ENCODE data around the gene MBOAT1.
"Not testable (repeated sequence)": the region's sequence is repeated elsewhere in the genome, so short reads cannot be mapped to it uniquely, and the experiment has no call there.

The MBOAT1 gene

DNA sequence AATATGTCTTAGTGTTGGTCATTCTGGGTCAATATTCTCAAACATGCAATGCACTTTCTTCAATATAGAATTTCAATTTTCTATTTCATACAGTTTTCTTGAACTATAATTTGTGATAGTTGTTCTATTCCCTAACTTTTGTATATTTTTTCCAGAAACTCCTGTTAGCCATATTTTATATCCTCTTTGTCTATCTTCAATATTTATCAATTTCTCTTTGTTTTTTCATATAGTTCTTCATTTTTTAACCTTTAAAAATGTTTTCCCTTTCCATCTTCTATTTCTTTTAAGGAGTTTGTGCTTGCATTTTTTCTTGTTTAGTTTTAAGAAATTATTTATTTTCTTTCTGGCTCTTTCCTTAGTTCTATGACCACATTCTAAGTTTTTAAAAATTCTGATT is 42.0 kb upstream of the MBOAT1 start:
- Histone ChIP-seq H3K9me3 (ENCODE audit: severe bottlenecking) (no peaks in the 10 kb centered on the region), H3K27me3 (ENCODE audit: insufficient read depth, low read depth, severe bottlenecking) (no peaks in the 10 kb centered on the region), H3K27ac (no peak overlapping the region), H3K36me3 (no peaks in the 10 kb centered on the region), H3K4me3 (ENCODE audit: low read depth, low read length) (no peak overlapping the region)
- DNase-seq = no peak
- TF ChIP-seq, protein P1, sequence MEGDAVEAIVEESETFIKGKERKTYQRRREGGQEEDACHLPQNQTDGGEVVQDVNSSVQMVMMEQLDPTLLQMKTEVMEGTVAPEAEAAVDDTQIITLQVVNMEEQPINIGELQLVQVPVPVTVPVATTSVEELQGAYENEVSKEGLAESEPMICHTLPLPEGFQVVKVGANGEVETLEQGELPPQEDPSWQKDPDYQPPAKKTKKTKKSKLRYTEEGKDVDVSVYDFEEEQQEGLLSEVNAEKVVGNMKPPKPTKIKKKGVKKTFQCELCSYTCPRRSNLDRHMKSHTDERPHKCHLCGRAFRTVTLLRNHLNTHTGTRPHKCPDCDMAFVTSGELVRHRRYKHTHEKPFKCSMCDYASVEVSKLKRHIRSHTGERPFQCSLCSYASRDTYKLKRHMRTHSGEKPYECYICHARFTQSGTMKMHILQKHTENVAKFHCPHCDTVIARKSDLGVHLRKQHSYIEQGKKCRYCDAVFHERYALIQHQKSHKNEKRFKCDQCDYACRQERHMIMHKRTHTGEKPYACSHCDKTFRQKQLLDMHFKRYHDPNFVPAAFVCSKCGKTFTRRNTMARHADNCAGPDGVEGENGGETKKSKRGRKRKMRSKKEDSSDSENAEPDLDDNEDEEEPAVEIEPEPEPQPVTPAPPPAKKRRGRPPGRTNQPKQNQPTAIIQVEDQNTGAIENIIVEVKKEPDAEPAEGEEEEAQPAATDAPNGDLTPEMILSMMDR (IDR thresholded peaks at IDR 0.05; ENCODE audit: low read depth, low read length) = no peak

DNA sequence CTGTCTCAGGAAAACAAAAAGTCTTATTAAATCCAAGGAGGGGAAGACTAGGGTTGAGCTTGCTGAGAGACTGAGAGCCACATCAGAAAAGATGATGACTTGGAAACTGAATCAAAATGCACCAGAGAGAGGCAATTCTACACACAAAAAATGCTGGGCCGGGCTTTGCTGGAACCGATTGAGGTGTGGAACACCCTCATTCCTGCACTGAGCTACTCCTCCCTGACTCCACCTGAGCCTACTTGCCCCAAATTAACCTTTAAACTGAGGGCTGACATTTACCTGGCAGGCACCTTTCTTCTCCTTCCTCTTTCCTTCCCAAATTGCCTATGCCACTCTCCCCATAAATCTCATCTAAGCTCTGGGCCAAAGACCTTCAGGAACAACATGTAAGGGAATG is 40.8 kb upstream of the MBOAT1 start:
- H3K36me3 ChIP-seq = no peaks in the 10 kb centered on the region
- no peak overlapping the region for H3K4me3 ChIP-seq (ENCODE audit: low read depth, low read length)
- TF ChIP-seq, protein P1 (IDR thresholded peaks at IDR 0.05; ENCODE audit: low read depth, low read length) = no peak
- H3K27ac ChIP-seq = no peak overlapping the region
- no peaks in the 10 kb centered on the region for H3K9me3 ChIP-seq (ENCODE audit: severe bottlenecking)
- no peaks in the 10 kb centered on the region for H3K27me3 ChIP-seq (ENCODE audit: insufficient read depth, low read depth, severe bottlenecking)
- no peak for DNase-seq

DNA sequence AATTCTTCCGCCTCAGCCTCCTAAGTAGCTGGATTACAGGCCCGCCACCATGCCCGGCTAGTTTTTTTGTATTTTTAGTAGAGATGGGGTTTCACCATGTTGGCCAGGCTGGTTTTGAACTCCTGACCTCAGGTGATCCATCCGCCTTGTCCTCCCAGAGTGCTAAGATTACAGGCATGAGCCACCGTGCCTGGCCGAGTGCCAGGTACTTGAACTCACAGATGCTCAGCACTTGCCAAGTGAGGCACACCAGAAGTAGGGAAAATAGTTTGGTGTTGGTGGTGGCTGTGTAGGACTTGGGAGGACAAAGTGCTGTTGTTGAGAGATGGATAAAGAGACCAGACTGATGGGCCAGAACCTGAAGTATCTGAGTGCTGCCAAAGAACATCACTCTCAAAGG is 40.0 kb upstream of the MBOAT1 start:
- DNase-seq = no peak
- TF ChIP-seq, protein P1 (IDR thresholded peaks at IDR 0.05; ENCODE audit: low read depth, low read length) = no peak

DNA sequence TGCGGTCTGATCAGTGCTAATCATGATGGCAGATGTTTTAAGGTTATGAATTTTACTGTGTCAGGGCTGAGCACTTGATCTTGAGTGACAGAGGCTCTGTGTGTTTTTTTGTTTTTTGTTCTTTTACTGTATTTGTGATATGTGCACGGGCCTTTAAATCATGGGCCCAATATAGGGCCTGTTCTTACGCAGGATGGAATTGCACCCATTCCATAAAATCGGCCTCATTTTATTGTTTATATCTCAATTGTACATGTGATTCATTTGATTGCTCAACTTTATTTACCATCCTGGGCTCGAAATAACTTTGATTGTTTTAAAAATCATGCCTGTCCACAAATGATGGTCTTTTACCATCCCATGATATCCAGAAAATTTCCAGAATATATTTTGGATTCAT is 39.3 kb upstream of the MBOAT1 start:
- no peak overlapping the region for H3K4me3 ChIP-seq (ENCODE audit: low read depth, low read length)
- H3K27ac ChIP-seq = no peak overlapping the region
- no peaks in the 10 kb centered on the region for H3K36me3 ChIP-seq
- no peak for DNase-seq
- no peaks in the 10 kb centered on the region for H3K27me3 ChIP-seq (ENCODE audit: insufficient read depth, low read depth, severe bottlenecking)
- TF ChIP-seq, protein P1 (IDR thresholded peaks at IDR 0.05; ENCODE audit: low read depth, low read length) = no peak
- H3K9me3 ChIP-seq (ENCODE audit: severe bottlenecking) = no peaks in the 10 kb centered on the region

More for the DNA sequence above, 40.0 kb upstream of the MBOAT1 start:
- Histone ChIP-seq H3K4me3 (ENCODE audit: low read depth, low read length) (no peak overlapping the region), H3K36me3 (no peaks in the 10 kb centered on the region), H3K27ac (no peak overlapping the region), H3K27me3 (ENCODE audit: insufficient read depth, low read depth, severe bottlenecking) (no peaks in the 10 kb centered on the region), H3K9me3 (ENCODE audit: severe bottlenecking) (no peaks in the 10 kb centered on the region)

DNA sequence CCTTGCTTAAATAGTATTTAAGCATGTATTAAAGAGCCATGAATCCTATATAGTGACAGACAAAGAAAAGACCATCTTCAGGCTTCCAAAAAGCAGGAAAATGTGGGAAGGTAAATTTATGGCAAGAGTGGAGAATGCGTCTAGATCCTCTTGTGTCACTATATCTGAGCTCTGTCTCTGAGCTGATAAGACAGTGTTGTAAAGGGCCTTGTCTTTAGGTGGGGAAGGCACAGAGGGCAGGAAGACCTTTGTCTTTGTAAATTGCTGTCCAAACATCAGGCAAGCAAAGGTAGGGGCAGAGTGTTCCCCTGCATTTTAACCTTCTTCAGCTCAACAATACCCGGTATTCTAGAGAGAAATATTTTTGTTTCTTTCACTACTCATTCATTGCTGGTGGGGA is 33.9 kb upstream of the MBOAT1 start:
- H3K9me3 ChIP-seq (ENCODE audit: severe bottlenecking) = no peaks in the 10 kb centered on the region
- H3K27ac ChIP-seq = no peak overlapping the region
- TF ChIP-seq, protein P1 (IDR thresholded peaks at IDR 0.05; ENCODE audit: low read depth, low read length) = no peak
- H3K27me3 ChIP-seq (ENCODE audit: insufficient read depth, low read depth, severe bottlenecking) = no peaks in the 10 kb centered on the region
- DNase-seq = no peak
- H3K4me3 ChIP-seq (ENCODE audit: low read depth, low read length) = no peak overlapping the region
- no peaks in the 10 kb centered on the region for H3K36me3 ChIP-seq

DNA sequence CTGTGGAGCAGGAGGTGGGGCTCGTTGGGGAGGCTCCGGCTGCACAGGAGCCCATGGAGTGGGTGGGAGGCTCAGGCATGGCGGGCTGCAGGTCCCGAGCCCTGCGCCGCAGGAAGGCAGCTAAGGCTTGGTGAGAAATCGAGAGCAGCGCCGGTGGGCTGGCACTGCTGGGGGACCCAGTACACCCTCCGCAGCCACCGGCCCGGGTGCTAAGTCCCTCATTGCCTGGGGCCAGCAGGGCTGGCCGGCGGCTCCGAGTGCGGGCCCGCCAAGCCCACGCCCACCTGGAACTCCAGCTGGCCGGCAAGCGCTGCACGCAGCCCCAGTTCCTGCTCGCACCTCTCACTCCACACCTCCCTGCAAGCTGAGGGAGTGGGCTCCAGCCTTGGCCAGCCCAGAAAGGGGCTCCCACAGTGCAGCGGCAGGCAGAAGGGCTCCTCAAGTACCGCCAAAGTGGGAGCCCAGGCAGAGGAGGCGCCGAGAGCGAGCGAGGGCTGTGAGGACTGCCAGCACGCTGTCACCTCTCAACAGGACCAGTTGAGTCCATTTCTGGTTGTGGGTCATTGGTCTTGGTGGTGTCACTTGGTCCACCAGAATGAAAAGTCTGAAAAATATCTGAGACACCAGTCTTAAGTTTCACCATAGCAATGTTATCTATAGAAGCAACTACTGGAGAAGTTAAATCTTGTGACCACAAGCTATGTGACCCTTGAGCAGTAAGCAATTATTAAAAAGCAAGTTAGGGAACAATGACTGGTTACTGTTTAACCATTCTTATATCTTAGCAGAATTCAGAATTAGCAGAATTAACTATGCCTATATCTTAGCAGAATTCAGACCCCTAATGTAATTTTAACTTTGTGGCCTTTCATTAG is 32.8 kb upstream of the MBOAT1 start:
- not testable (repeated sequence) for H3K9me3 ChIP-seq (ENCODE audit: severe bottlenecking); DNase-seq; H3K4me3 ChIP-seq (ENCODE audit: low read depth, low read length); H3K36me3 ChIP-seq; H3K27ac ChIP-seq; H3K27me3 ChIP-seq (ENCODE audit: insufficient read depth, low read depth, severe bottlenecking)
